Measurements from ENCODE around the gene WWC2.

DNA sequence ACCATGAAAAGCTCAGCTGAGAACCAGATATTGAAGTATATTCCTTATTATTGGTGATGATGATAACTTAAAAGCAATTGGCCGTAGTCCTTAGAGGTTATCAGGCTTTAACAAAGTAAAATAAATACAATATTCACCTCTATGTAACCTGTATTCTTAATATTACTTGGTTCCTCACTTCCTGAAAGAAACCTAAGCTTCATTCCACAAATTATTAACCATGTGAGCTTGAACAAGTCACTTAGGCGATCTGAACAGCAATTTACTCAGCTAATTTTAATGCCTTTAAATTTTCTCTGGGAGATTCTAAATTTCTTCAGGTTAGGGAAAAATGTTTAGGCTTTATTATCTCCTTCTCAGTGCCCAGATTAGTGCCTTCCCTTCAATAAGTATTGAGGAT, 151.8 kb downstream of the WWC2 start:
- TF ChIP-seq, protein P1, sequence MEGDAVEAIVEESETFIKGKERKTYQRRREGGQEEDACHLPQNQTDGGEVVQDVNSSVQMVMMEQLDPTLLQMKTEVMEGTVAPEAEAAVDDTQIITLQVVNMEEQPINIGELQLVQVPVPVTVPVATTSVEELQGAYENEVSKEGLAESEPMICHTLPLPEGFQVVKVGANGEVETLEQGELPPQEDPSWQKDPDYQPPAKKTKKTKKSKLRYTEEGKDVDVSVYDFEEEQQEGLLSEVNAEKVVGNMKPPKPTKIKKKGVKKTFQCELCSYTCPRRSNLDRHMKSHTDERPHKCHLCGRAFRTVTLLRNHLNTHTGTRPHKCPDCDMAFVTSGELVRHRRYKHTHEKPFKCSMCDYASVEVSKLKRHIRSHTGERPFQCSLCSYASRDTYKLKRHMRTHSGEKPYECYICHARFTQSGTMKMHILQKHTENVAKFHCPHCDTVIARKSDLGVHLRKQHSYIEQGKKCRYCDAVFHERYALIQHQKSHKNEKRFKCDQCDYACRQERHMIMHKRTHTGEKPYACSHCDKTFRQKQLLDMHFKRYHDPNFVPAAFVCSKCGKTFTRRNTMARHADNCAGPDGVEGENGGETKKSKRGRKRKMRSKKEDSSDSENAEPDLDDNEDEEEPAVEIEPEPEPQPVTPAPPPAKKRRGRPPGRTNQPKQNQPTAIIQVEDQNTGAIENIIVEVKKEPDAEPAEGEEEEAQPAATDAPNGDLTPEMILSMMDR (IDR thresholded peaks at IDR 0.05): no peak
- TF ChIP-seq POLR2AphosphoS5 (IDR thresholded peaks at IDR 0.05) (no peak), POLR2A (IDR thresholded peaks at IDR 0.05) (no peak)
